ENCODE measurements around the gene SNUPN.
"Not testable (repeated sequence)": the region's sequence is repeated elsewhere in the genome, so short reads cannot be mapped to it uniquely, and the experiment has no call there.

The SNUPN gene

DNA sequence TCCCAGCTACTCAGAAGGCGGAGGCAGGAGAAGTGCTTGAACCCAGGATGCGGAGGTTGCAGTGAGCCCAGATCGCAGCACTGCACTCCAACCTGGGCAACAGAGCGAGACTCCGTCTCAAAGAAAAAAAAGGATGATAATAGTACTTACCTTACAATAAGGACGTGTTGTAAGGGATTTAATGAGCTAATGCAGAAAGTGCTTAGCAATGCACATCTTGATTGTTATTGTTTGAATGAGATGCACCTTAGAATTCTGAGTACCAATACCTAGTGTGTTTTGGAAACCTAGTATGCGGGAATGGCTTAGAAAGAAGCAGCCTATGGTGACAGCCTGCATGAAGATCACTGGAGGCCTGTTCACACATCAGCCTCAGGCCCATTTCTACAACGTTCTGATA, 19.5 kb downstream of the SNUPN start:
- H3K27me3 ChIP-seq (ENCODE audit: control insufficient read depth, insufficient read depth, low read length), result no peaks in the 10 kb centered on the region
- H3K9ac ChIP-seq (ENCODE audit: low read length), result no peak overlapping the region
- no peak overlapping the region for H3K4me3 ChIP-seq (ENCODE audit: low read length)
- peaks cover 36% of the 10 kb centered on the region for H3K36me3 ChIP-seq (ENCODE audit: control insufficient read depth, insufficient read depth, low read length)
- H3K27ac ChIP-seq (ENCODE audit: low read depth, low read length), result no peak overlapping the region
- no peaks in the 10 kb centered on the region for H3K4me1 ChIP-seq (ENCODE audit: control insufficient read depth, insufficient read depth, low read length)

- H3K27ac ChIP-seq (ENCODE audit: low read depth, low read length), result no peak overlapping the region
- no peaks in the 10 kb centered on the region for H3K4me1 ChIP-seq (ENCODE audit: control insufficient read depth, insufficient read depth, low read length)
- H3K27me3 ChIP-seq (ENCODE audit: control insufficient read depth, insufficient read depth, low read length), result no peaks in the 10 kb centered on the region
- H3K9ac ChIP-seq (ENCODE audit: low read length), result no peak overlapping the region
- H3K36me3 ChIP-seq (ENCODE audit: control insufficient read depth, insufficient read depth, low read length), result peaks cover 14% of the 10 kb centered on the region
- H3K4me3 ChIP-seq (ENCODE audit: low read length), result no peak overlapping the region
Measured at GRCh38 chr15:75599401-75599800, 26.1 kb downstream of the SNUPN start.

DNA sequence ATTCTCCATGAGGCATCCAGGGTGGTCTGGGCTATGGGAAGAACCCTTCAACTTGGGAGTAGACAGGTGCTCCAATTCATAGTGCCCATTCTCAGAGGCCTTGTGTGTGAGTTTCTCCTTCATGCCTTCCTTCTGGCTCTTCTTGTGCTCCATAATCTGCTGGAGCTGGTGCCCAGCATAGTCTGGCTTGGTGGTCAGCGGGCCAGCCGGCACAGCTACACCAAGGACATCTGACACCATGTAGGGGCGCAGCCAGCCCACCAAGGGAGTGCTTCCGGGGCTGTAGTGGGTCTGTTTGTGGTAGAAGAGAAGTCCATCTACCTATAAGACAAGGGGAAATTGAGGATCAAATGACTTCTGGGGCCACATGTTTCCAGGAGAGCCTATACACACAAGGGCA, 27.2 kb downstream of the SNUPN start:
- peaks cover 16% of the 10 kb centered on the region for H3K36me3 ChIP-seq (ENCODE audit: control insufficient read depth, insufficient read depth, low read length)

DNA sequence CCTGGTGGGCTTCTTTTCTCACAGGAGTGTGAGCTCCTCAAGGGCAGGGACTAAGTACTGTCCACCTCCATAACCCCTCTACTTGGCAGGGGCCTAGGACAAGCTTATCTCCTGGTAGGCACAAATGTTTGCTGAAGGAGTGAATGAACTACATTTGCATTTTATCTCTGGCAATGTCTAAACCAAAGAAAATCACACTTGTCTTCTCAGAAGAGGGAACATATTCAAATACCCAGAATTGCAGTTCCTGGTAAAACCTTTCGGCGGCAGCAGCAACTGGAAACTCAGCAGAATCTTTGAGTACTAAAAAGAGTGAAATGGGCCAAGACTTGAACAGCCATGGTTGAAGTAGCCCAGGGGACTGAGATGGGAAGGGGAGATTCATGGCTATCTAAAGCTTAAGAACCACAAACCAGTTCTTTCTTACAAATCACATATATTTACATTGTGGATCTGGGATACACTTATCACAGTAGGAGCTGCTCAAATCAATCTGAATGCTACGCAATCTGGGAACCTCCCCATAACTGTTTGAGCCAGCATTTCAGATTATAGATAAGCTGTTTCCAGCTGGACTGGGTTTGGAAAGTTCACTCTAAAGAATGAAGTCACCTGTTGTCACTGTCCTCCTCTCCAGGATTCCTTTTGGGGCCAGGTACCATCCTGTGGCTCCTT, 27.7 kb downstream of the SNUPN start:
- Histone ChIP-seq H3K27ac (ENCODE audit: low read depth, low read length) (no peak overlapping the region), H3K4me1 (ENCODE audit: control insufficient read depth, insufficient read depth, low read length) (no peaks in the 10 kb centered on the region), H3K36me3 (ENCODE audit: control insufficient read depth, insufficient read depth, low read length) (peaks cover 16% of the 10 kb centered on the region), H3K4me3 (ENCODE audit: low read length) (no peak overlapping the region), H3K27me3 (ENCODE audit: control insufficient read depth, insufficient read depth, low read length) (no peaks in the 10 kb centered on the region), H3K9ac (ENCODE audit: low read length) (no peak overlapping the region)

More for the DNA sequence above, 27.2 kb downstream of the SNUPN start:
- H3K27me3 ChIP-seq (ENCODE audit: control insufficient read depth, insufficient read depth, low read length), result no peaks in the 10 kb centered on the region
- H3K27ac ChIP-seq (ENCODE audit: low read depth, low read length), result no peak overlapping the region
- H3K9ac ChIP-seq (ENCODE audit: low read length), result no peak overlapping the region
- no peak overlapping the region for H3K4me3 ChIP-seq (ENCODE audit: low read length)
- no peaks in the 10 kb centered on the region for H3K4me1 ChIP-seq (ENCODE audit: control insufficient read depth, insufficient read depth, low read length)

DNA sequence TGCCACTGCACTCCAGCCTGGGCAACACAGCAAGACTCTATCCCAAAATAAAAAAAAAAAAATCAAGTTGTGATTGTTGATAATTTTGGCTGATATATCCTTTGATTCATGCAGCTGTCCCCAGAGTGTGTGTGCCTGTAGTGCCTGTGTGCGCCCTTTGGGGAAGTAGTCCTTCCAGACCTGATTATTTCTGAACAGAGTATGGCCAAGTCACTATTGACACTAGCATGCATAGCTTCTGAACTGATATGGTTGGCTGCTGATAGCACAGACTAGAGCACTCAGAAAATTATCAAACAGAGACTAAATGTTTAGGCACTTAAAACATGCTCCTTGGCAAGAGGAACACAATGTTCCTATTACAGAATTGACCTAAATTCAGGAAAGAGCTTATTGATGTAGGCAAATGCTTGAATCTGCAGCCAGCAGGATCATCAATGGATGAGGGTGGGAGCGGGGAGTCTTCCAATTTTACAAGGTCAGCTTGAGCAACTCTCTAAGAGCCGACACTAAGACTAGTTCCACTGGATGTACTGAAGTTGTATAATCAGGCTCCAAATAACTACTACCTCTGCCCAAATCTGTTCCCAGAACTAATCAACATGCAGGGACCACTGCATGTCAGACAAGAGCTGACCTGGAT, 28.7 kb downstream of the SNUPN start:
- no peak overlapping the region for H3K9ac ChIP-seq (ENCODE audit: low read length)
- peaks cover 16% of the 10 kb centered on the region for H3K36me3 ChIP-seq (ENCODE audit: control insufficient read depth, insufficient read depth, low read length)
- no peak overlapping the region for H3K27ac ChIP-seq (ENCODE audit: low read depth, low read length)

GRCh38 chr15:75594276-75594675, 31.2 kb downstream of the SNUPN start:
- Histone ChIP-seq H3K4me3 (ENCODE audit: low read length) (no peak overlapping the region), H3K27ac (ENCODE audit: low read depth, low read length) (no peak overlapping the region), H3K27me3 (ENCODE audit: control insufficient read depth, insufficient read depth, low read length) (no peaks in the 10 kb centered on the region), H3K4me1 (ENCODE audit: control insufficient read depth, insufficient read depth, low read length) (no peaks in the 10 kb centered on the region), H3K36me3 (ENCODE audit: control insufficient read depth, insufficient read depth, low read length) (peaks cover 14% of the 10 kb centered on the region), H3K9ac (ENCODE audit: low read length) (no peak overlapping the region)

More for the DNA sequence above, 28.7 kb downstream of the SNUPN start:
- H3K4me1 ChIP-seq (ENCODE audit: control insufficient read depth, insufficient read depth, low read length), result no peaks in the 10 kb centered on the region
- no peak overlapping the region for H3K4me3 ChIP-seq (ENCODE audit: low read length)
- H3K27me3 ChIP-seq (ENCODE audit: control insufficient read depth, insufficient read depth, low read length), result no peaks in the 10 kb centered on the region

DNA sequence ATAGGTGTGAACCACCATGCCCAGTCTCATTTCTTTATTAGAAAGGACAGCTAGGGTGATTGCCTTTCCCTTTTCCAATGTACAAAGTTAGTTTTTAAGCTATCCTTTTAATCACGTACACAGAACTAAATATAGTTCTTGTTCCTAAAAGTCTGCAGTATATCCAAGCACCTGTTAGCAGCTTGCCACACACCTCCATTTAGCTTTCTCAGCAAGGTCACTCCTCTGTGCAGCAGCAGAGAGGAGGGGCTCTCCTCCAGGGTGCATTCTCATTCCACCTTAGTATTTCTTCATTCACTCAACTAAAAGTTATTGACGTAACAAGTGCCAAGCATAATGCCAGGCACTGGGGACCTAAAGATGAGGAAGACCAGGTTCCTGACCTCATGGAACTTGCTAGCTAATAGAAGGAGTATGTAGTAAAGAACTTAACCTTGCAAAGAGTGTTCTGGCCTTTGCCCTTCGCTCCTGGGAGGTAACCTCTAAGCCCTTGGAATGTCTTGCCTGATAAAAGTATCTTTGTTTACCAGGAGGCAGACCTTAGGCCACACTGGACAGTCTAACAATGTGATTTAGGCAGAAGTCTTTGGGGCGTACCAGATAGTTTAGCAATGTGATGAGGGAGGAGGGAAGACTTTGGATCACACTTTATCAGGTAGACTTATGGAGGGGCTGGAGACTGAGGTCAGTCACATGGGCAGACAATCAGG, 33.7 kb downstream of the SNUPN start:
- Histone ChIP-seq H3K27ac (ENCODE audit: low read depth, low read length) (no peak overlapping the region), H3K4me3 (ENCODE audit: low read length) (no peak overlapping the region), H3K27me3 (ENCODE audit: control insufficient read depth, insufficient read depth, low read length) (no peaks in the 10 kb centered on the region), H3K9ac (ENCODE audit: low read length) (no peak overlapping the region), H3K4me1 (ENCODE audit: control insufficient read depth, insufficient read depth, low read length) (no peaks in the 10 kb centered on the region), H3K36me3 (ENCODE audit: control insufficient read depth, insufficient read depth, low read length) (peaks cover 10% of the 10 kb centered on the region)

DNA sequence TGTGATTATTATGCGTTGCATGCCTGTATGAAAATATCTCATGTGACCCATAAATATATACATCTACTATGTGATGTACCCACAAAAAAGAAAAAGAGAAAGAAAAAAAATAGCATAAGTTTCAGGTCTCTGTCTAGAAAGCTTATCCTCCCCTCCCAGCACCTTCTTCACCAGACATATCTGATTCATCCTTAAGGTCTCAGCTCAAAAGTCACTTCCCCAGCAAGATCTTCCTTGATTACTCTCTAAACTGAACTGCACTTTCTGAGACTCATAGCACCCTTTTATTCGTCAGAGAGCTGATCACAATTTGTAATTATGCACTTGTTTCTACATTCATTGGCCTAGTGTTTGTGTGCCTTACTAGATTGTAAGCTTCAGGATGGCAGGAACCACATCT, 35.3 kb downstream of the SNUPN start:
- H3K36me3 ChIP-seq (ENCODE audit: control insufficient read depth, insufficient read depth, low read length), result peaks cover 7% of the 10 kb centered on the region
- H3K9ac ChIP-seq (ENCODE audit: low read length), result no peak overlapping the region
- no peak overlapping the region for H3K4me3 ChIP-seq (ENCODE audit: low read length)
- H3K27me3 ChIP-seq (ENCODE audit: control insufficient read depth, insufficient read depth, low read length), result no peaks in the 10 kb centered on the region
- no peaks in the 10 kb centered on the region for H3K4me1 ChIP-seq (ENCODE audit: control insufficient read depth, insufficient read depth, low read length)
- no peak overlapping the region for H3K27ac ChIP-seq (ENCODE audit: low read depth, low read length)

- no peaks in the 10 kb centered on the region for H3K4me1 ChIP-seq (ENCODE audit: control insufficient read depth, insufficient read depth, low read length)
- no peak overlapping the region for H3K9ac ChIP-seq (ENCODE audit: low read length)
- H3K4me3 ChIP-seq (ENCODE audit: low read length), result no peak overlapping the region
- peaks cover 2% of the 10 kb centered on the region for H3K36me3 ChIP-seq (ENCODE audit: control insufficient read depth, insufficient read depth, low read length)
- no peak overlapping the region for H3K27ac ChIP-seq (ENCODE audit: low read depth, low read length)
- no peaks in the 10 kb centered on the region for H3K27me3 ChIP-seq (ENCODE audit: control insufficient read depth, insufficient read depth, low read length)
Measured at GRCh38 chr15:75589071-75589470, 36.5 kb downstream of the SNUPN start.

GRCh38 chr15:75586422-75586821, 39.1 kb downstream of the SNUPN start:
- not testable (repeated sequence) for H3K9ac ChIP-seq (ENCODE audit: low read length); H3K27me3 ChIP-seq (ENCODE audit: control insufficient read depth, insufficient read depth, low read length); H3K4me1 ChIP-seq (ENCODE audit: control insufficient read depth, insufficient read depth, low read length); H3K36me3 ChIP-seq (ENCODE audit: control insufficient read depth, insufficient read depth, low read length); H3K4me3 ChIP-seq (ENCODE audit: low read length); H3K27ac ChIP-seq (ENCODE audit: low read depth, low read length)

DNA sequence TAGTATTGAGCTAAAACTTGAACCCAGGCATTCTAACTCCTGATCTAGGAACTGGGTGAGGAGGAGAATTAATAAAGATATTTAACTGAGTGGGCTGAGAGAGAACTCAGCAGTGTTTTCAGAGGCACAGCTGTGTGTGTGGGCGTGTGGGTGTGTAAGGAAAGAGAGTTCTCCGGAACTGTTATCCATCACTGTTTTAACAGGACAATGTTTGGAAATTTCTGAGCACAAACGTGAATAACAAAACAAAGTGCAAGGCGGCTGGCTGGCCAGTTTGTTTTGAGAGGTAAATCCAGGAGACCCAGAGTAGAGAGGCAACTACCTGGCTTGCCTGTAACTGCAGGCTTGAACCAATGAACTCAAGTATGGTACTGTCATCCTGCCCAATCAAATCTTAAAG, 41.4 kb downstream of the SNUPN start:
- Histone ChIP-seq H3K36me3 (ENCODE audit: control insufficient read depth, insufficient read depth, low read length) (no peaks in the 10 kb centered on the region), H3K4me3 (ENCODE audit: low read length) (no peak overlapping the region), H3K27ac (ENCODE audit: low read depth, low read length) (no peak overlapping the region), H3K27me3 (ENCODE audit: control insufficient read depth, insufficient read depth, low read length) (no peaks in the 10 kb centered on the region), H3K4me1 (ENCODE audit: control insufficient read depth, insufficient read depth, low read length) (peaks cover 2% of the 10 kb centered on the region), H3K9ac (ENCODE audit: low read length) (no peak overlapping the region)

GRCh38 chr15:75583701-75584100, 41.8 kb downstream of the SNUPN start:
- no peak overlapping the region for H3K4me3 ChIP-seq (ENCODE audit: low read length)
- H3K9ac ChIP-seq (ENCODE audit: low read length), result no peak overlapping the region
- H3K4me1 ChIP-seq (ENCODE audit: control insufficient read depth, insufficient read depth, low read length), result peaks cover 2% of the 10 kb centered on the region
- H3K36me3 ChIP-seq (ENCODE audit: control insufficient read depth, insufficient read depth, low read length), result no peaks in the 10 kb centered on the region
- H3K27ac ChIP-seq (ENCODE audit: low read depth, low read length), result no peak overlapping the region
- no peaks in the 10 kb centered on the region for H3K27me3 ChIP-seq (ENCODE audit: control insufficient read depth, insufficient read depth, low read length)
